CD4-positive, alpha-beta memory T cell (primary cell): ENCODE measurements around the gene PTPRM. TPM values are rescaled to one million over a fixed set of nuclear protein-coding genes. Genes with fewer than 3 reads are reported as not detected.

Source experiments
- CTCF ChIA-PET: fragments of 350-600 bp; sonication (Branson Sonifier 250); formaldehyde crosslinking; loops from one replicate; lab custom pipeline; 2021; ENCODE audit warnings: inconsistent platforms; ENCODE audit not compliant: partially characterized antibody; lab: Charles Lee
- POLR2A ChIA-PET: fragments of 350-600 bp; sonication (Branson Sonifier 250); formaldehyde crosslinking; loops from one replicate; lab custom pipeline; 2021; ENCODE audit not compliant: partially characterized antibody; lab: Charles Lee
- DNase-seq, 5 donors: peaks; one replicate each; pipeline versions ENCODE4 v3.0.0 to v3.0.0-alpha.2; 2020 to 2022; ENCODE audit warnings: mixed read lengths in 1 of 5
- H3K27ac ChIP-seq: one replicate; pipeline ENCODE4 v1.7.0; 2013; ENCODE audit warnings: low read depth, low read length
- H3K27me3 ChIP-seq: 2 replicates; pipeline ENCODE4 v1.7.0; 2013; ENCODE audit warnings: mild to moderate bottlenecking, low read length, moderate library complexity; ENCODE audit not compliant: insufficient read depth
- H3K36me3 ChIP-seq: 2 replicates; pipeline ENCODE4 v1.7.0; 2013; ENCODE audit warnings: mild to moderate bottlenecking, low read length, moderate library complexity; ENCODE audit not compliant: insufficient read depth
- H3K4me1 ChIP-seq: 2 replicates; pipeline ENCODE4 v1.7.0; 2013; ENCODE audit warnings: mild to moderate bottlenecking, low read length, moderate library complexity; ENCODE audit not compliant: insufficient read depth
- H3K4me3 ChIP-seq, 2 donors: one replicate each; pipeline ENCODE4 v1.7.0; 2013; ENCODE audit warnings: low read length in 2 of 2, mild to moderate bottlenecking in 1 of 2
- H3K9me3 ChIP-seq, 2 donors: one replicate each; pipeline ENCODE4 v1.7.0; 2013; ENCODE audit warnings: low read length in 2 of 2, control low read depth in 1 of 2; ENCODE audit not compliant: control insufficient read depth in 1 of 2
- H3K27ac Mint-ChIP-seq, 7 donors: one replicate each; pipeline ENCODE4 v1.8.0; 2020 to 2021; ENCODE audit warnings: mixed read lengths in 7 of 7, mild to moderate bottlenecking in 6 of 7, inconsistent platforms in 3 of 7, moderate library complexity in 3 of 7
- H3K27me3 Mint-ChIP-seq, 2 donors: one replicate each; pipeline ENCODE4 v1.8.0; 2020 to 2021; ENCODE audit warnings: mixed read lengths in 2 of 2
- H3K36me3 Mint-ChIP-seq, 2 donors: one replicate each; pipeline ENCODE4 v1.8.0; 2020 to 2021; ENCODE audit warnings: mixed read lengths in 2 of 2, inconsistent platforms in 1 of 2, mild to moderate bottlenecking in 1 of 2
- H3K4me1 Mint-ChIP-seq, 4 donors: one replicate each; pipeline ENCODE4 v1.8.0; 2020 to 2021; ENCODE audit warnings: mixed read lengths in 4 of 4, mild to moderate bottlenecking in 1 of 4
- H3K4me3 Mint-ChIP-seq, 8 donors: one replicate each; pipeline ENCODE4 v1.8.0; 2020 to 2021; ENCODE audit warnings: mixed read lengths in 8 of 8, mild to moderate bottlenecking in 7 of 8, moderate library complexity in 6 of 8, inconsistent platforms in 3 of 8
- H3K9me3 Mint-ChIP-seq, 8 donors: one replicate each; pipeline ENCODE4 v1.8.0; 2020 to 2021; ENCODE audit warnings: mixed read lengths in 8 of 8, mild to moderate bottlenecking in 5 of 8, inconsistent platforms in 3 of 8, moderate library complexity in 1 of 8
- intact Hi-C: fragments of 100-400 bp; cut with micrococcal nuclease; formaldehyde crosslinking; loops from one replicate; pipeline ENCODE4 v1.15.1; 2023
- polyA plus RNA-seq, 2 donors: library from polyadenylated mRNA; unstranded; fragments of 300-500 nt; fragmentation: Illumina TruSeq; gene quantifications; one replicate each; pipeline ENCODE4 v1.2.3, GENCODE V29; 2021
- total RNA-seq, 2 experiments: library from RNA; stranded (reverse); gene quantifications; one replicate each; pipeline ENCODE4 v1.2.3, GENCODE V29; 2021

Gene PTPRM
- total and polyA plus RNA-seq, 4 experiments from 2014 or later, result 6.7 to 20.1 (median 12.9) TPM

- Mint-ChIP-seq H3K4me3 (no peak overlapping the region), H3K27me3 (peaks cover 0 to 2% of the 10 kb centered on the region in 2 donors), H3K27ac (no peak overlapping the region), H3K9me3 (peaks cover 0 to 2% (median 0%) of the 10 kb centered on the region in 8 donors), H3K4me1 (peaks cover 0 to 4% (median 0%) of the 10 kb centered on the region in 4 donors), H3K36me3 (no peaks in the 10 kb centered on the region)
- ChIA-PET POLR2A (no interaction called here), CTCF (no interaction called here)
- H3K9me3 ChIP-seq, result no peaks in the 10 kb centered on the region
- H3K4me1 ChIP-seq, result no peaks in the 10 kb centered on the region
- no peak overlapping the region for H3K27ac ChIP-seq
- no peaks in the 10 kb centered on the region for H3K27me3 ChIP-seq
- intact Hi-C loops, result no loop called here
- H3K4me3 ChIP-seq, result no peak overlapping the region
- no peaks in the 10 kb centered on the region for H3K36me3 ChIP-seq
- DNase-seq, result no peak
Measured at GRCh38 chr18:8361941-8362471, 794.9 kb downstream of the PTPRM start.

- no peak overlapping the region for H3K27ac ChIP-seq
- Mint-ChIP-seq H3K9me3 (peaks cover 0 to 2% (median 0%) of the 10 kb centered on the region in 8 donors), H3K27ac (no peak overlapping the region), H3K4me1 (peaks cover 0 to 7% (median 0%) of the 10 kb centered on the region in 4 donors), H3K27me3 (peaks cover 0 to 2% of the 10 kb centered on the region in 2 donors), H3K36me3 (no peaks in the 10 kb centered on the region), H3K4me3 (no peak overlapping the region)
- DNase-seq, result no peak
- H3K36me3 ChIP-seq, result no peaks in the 10 kb centered on the region
- ChIA-PET CTCF (no interaction called here), POLR2A (no interaction called here)
- intact Hi-C loops, result no loop called here
- H3K4me1 ChIP-seq, result no peaks in the 10 kb centered on the region
- no peaks in the 10 kb centered on the region for H3K9me3 ChIP-seq
- no peak overlapping the region for H3K4me3 ChIP-seq
- H3K27me3 ChIP-seq, result no peaks in the 10 kb centered on the region
Measured at GRCh38 chr18:8362863-8363262, 795.7 kb downstream of the PTPRM start.

GRCh38 chr18:8364385-8364784 is 797.3 kb downstream of the PTPRM start:
- Mint-ChIP-seq H3K27ac (no peak overlapping the region), H3K36me3 (no peaks in the 10 kb centered on the region), H3K4me3 (no peak overlapping the region), H3K9me3 (peaks cover 0 to 2% (median 0%) of the 10 kb centered on the region in 8 donors), H3K27me3 (peaks cover 0 to 2% of the 10 kb centered on the region in 2 donors), H3K4me1 (peaks cover 0 to 7% (median 2%) of the 10 kb centered on the region in 4 donors)
- Histone ChIP-seq H3K27ac (no peak overlapping the region), H3K4me1 (no peaks in the 10 kb centered on the region), H3K27me3 (no peaks in the 10 kb centered on the region), H3K4me3 (no peak overlapping the region), H3K36me3 (no peaks in the 10 kb centered on the region), H3K9me3 (no peaks in the 10 kb centered on the region)
- DNase-seq, result no peak
- intact Hi-C loops, result no loop called here
- ChIA-PET POLR2A (no interaction called here), CTCF (no interaction called here)

- Histone ChIP-seq H3K4me3 (no peak overlapping the region), H3K36me3 (no peaks in the 10 kb centered on the region), H3K27ac (no peak overlapping the region), H3K27me3 (no peaks in the 10 kb centered on the region), H3K4me1 (no peaks in the 10 kb centered on the region), H3K9me3 (no peaks in the 10 kb centered on the region)
- H3K27ac Mint-ChIP-seq, result no peak overlapping the region
- no peak overlapping the region for H3K4me3 Mint-ChIP-seq
- no peak for DNase-seq
- CTCF ChIA-PET, result no interaction called here
- POLR2A ChIA-PET, result no interaction called here
- peaks cover 0 to 7% (median 2%) of the 10 kb centered on the region in 4 donors for H3K4me1 Mint-ChIP-seq
- H3K27me3 Mint-ChIP-seq, result peaks cover 0 to 2% of the 10 kb centered on the region in 2 donors
- peaks cover 0 to 2% (median 0%) of the 10 kb centered on the region in 8 donors for H3K9me3 Mint-ChIP-seq
- H3K36me3 Mint-ChIP-seq, result no peaks in the 10 kb centered on the region
- intact Hi-C loops, result no loop called here
Measured at GRCh38 chr18:8365006-8365405, 797.9 kb downstream of the PTPRM start.

GRCh38 chr18:8365528-8365927 is 798.4 kb downstream of the PTPRM start:
- H3K4me3 Mint-ChIP-seq, result no peak overlapping the region
- peaks cover 0 to 7% (median 2%) of the 10 kb centered on the region in 4 donors for H3K4me1 Mint-ChIP-seq
- peaks cover 0 to 2% of the 10 kb centered on the region in 2 donors for H3K27me3 Mint-ChIP-seq
- intact Hi-C loops, result no loop called here
- Histone ChIP-seq H3K4me1 (no peaks in the 10 kb centered on the region), H3K9me3 (no peaks in the 10 kb centered on the region), H3K27ac (no peak overlapping the region), H3K4me3 (no peak overlapping the region), H3K27me3 (no peaks in the 10 kb centered on the region), H3K36me3 (no peaks in the 10 kb centered on the region)
- H3K9me3 Mint-ChIP-seq, result peaks cover 0 to 2% (median 0%) of the 10 kb centered on the region in 8 donors
- H3K27ac Mint-ChIP-seq, result no peak overlapping the region
- no peak for DNase-seq
- no peaks in the 10 kb centered on the region for H3K36me3 Mint-ChIP-seq
- POLR2A ChIA-PET, result no interaction called here
- CTCF ChIA-PET, result no interaction called here

- no peaks in the 10 kb centered on the region for H3K9me3 ChIP-seq
- Mint-ChIP-seq H3K9me3 (peaks cover 0 to 2% (median 0%) of the 10 kb centered on the region in 8 donors), H3K36me3 (no peaks in the 10 kb centered on the region), H3K27me3 (peaks cover 0 to 2% of the 10 kb centered on the region in 2 donors), H3K27ac (no peak overlapping the region), H3K4me1 (peaks cover 0 to 7% (median 2%) of the 10 kb centered on the region in 4 donors), H3K4me3 (peak overlapping the region in 3 of 8 donors; percentile 6 to 28 (median 7))
- ChIA-PET POLR2A (no interaction called here), CTCF (no interaction called here)
- no peak overlapping the region for H3K4me3 ChIP-seq
- no peak for DNase-seq
- no peak overlapping the region for H3K27ac ChIP-seq
- intact Hi-C loops, result no loop called here
- H3K4me1 ChIP-seq, result no peaks in the 10 kb centered on the region
- no peaks in the 10 kb centered on the region for H3K27me3 ChIP-seq
- no peaks in the 10 kb centered on the region for H3K36me3 ChIP-seq
Measured at GRCh38 chr18:8366070-8366469, 799.0 kb downstream of the PTPRM start.

- no peak for DNase-seq
- Histone ChIP-seq H3K36me3 (no peaks in the 10 kb centered on the region), H3K9me3 (no peaks in the 10 kb centered on the region), H3K4me1 (no peaks in the 10 kb centered on the region), H3K27me3 (no peaks in the 10 kb centered on the region), H3K4me3 (no peak overlapping the region), H3K27ac (no peak overlapping the region)
- H3K4me3 Mint-ChIP-seq, result peak overlapping the region in 7 of 8 donors; percentile 32 to 76 (median 74)
- H3K9me3 Mint-ChIP-seq, result peaks cover 0 to 2% (median 0%) of the 10 kb centered on the region in 8 donors
- H3K4me1 Mint-ChIP-seq, result peaks cover 0 to 7% (median 2%) of the 10 kb centered on the region in 4 donors
- H3K36me3 Mint-ChIP-seq, result no peaks in the 10 kb centered on the region
- ChIA-PET POLR2A (no interaction called here), CTCF (no interaction called here)
- intact Hi-C loops, result no loop called here
- H3K27me3 Mint-ChIP-seq, result peaks cover 0 to 2% of the 10 kb centered on the region in 2 donors
- no peak overlapping the region for H3K27ac Mint-ChIP-seq
Measured at GRCh38 chr18:8366656-8367055, 799.5 kb downstream of the PTPRM start.
